HG03439 (cell line): ENCODE measurements around the gene MAML2.
A peak's percentile ranks its signal among the peaks of the same experiment; 100 is the strongest.

ENCODE experiments used
- ATAC-seq: cut with Tn5 transposase; IDR thresholded peaks from one replicate; pipeline ENCODE4 v1.9.1; 2021; ENCODE audit warnings: mild to moderate bottlenecking, moderate library complexity; ENCODE audit not compliant: unreplicated experiment

The MAML2 gene

GRCh38 chr11:96137373-96137772 lies 205.6 kb downstream of the MAML2 start:
- no peak for ATAC-seq

- ATAC-seq: no peak
Measured at GRCh38 chr11:96136613-96137298, 206.2 kb downstream of the MAML2 start.

- ATAC-seq: no peak
Measured at GRCh38 chr11:96134602-96135001, 208.4 kb downstream of the MAML2 start.

- ATAC-seq: no peak
Measured at GRCh38 chr11:96132437-96132836, 210.6 kb downstream of the MAML2 start.

- ATAC-seq: no peak
Measured at GRCh38 chr11:96130061-96130620, 212.9 kb downstream of the MAML2 start.

GRCh38 chr11:96127596-96127959 lies 215.4 kb downstream of the MAML2 start:
- no peak for ATAC-seq

GRCh38 chr11:96126917-96127595 lies 215.9 kb downstream of the MAML2 start:
- no peak for ATAC-seq

- ATAC-seq: no peak
Measured at GRCh38 chr11:96125400-96125799, 217.6 kb downstream of the MAML2 start.

GRCh38 chr11:96124155-96124554 lies 218.8 kb downstream of the MAML2 start:
- ATAC-seq: no peak

- no peak for ATAC-seq
Measured at GRCh38 chr11:96123301-96123700, 219.7 kb downstream of the MAML2 start.

- ATAC-seq: no peak
Measured at GRCh38 chr11:96122601-96123074, 220.4 kb downstream of the MAML2 start.

GRCh38 chr11:96119211-96119610 lies 223.8 kb downstream of the MAML2 start:
- no peak for ATAC-seq

- no peak for ATAC-seq
Measured at GRCh38 chr11:96116376-96116775, 226.6 kb downstream of the MAML2 start.

- no peak for ATAC-seq
Measured at GRCh38 chr11:96114178-96115064, 228.6 kb downstream of the MAML2 start.

- no peak for ATAC-seq
Measured at GRCh38 chr11:96113193-96113681, 229.8 kb downstream of the MAML2 start.

GRCh38 chr11:96112192-96113128 lies 230.5 kb downstream of the MAML2 start:
- peak; percentile 92 for ATAC-seq

GRCh38 chr11:96111308-96111707 lies 231.7 kb downstream of the MAML2 start:
- no peak for ATAC-seq

- ATAC-seq: no peak
Measured at GRCh38 chr11:96110302-96110701, 232.7 kb downstream of the MAML2 start.

GRCh38 chr11:96109331-96110030 lies 233.5 kb downstream of the MAML2 start:
- no peak for ATAC-seq
